H1 (cell line): ENCODE data around the gene DNAAF8. TPM values are rescaled to one million over a fixed set of nuclear protein-coding genes. Genes with fewer than 3 reads are reported as not detected.

Experiments
- CTCF ChIA-PET: fragments of 300-600 bp; sonication (Branson Sonifier 250); formaldehyde crosslinking; loops from one replicate; lab custom pipeline; 2021; ENCODE audit not compliant: partially characterized antibody; lab: Charles Lee
- POLR2A ChIA-PET: fragments of 300-600 bp; sonication (Branson Sonifier 250); formaldehyde crosslinking; loops from one replicate; lab custom pipeline; 2021; ENCODE audit warnings: inconsistent platforms; ENCODE audit not compliant: partially characterized antibody; lab: Charles Lee
- DNase-seq, 2 experiments: peaks; one replicate each; pipeline versions ENCODE4 v3.0.0 to v3.0.0-alpha.2; 2010 to 2022; ENCODE audit warnings: low spot score in 2 of 2, low read depth in 1 of 2, mixed read lengths in 1 of 2
- FAIRE-seq: peaks from 2 replicates; lab custom pipeline; 2011; peaks lifted over from hg19 to GRCh38; lab: Jason Lieb, UNC
- H2AFZ ChIP-seq: 2 replicates; pipeline ENCODE4 v1.8.1; 2012; ENCODE audit warnings: low read length, inconsistent platforms
- H2AK5ac ChIP-seq: 2 replicates; pipeline ENCODE4 v1.6.1; 2013; ENCODE audit warnings: low read depth, low read length
- H2BK120ac ChIP-seq: replicated peaks from 2 replicates; pipeline ENCODE3; 2013; ENCODE audit warnings: low read depth, low read length, inconsistent platforms
- H2BK12ac ChIP-seq: 2 replicates; pipeline ENCODE4 v1.6.1; 2013; ENCODE audit warnings: low read depth, low read length
- H2BK15ac ChIP-seq: 2 replicates; pipeline ENCODE4 v1.6.1; 2013; ENCODE audit warnings: low read length
- H2BK20ac ChIP-seq: 2 replicates; pipeline ENCODE4 v1.6.1; 2013; ENCODE audit warnings: low read length
- H2BK5ac ChIP-seq: 2 replicates; pipeline ENCODE4 v1.6.1; 2013; ENCODE audit warnings: low read depth, low read length
- H3K14ac ChIP-seq: 2 replicates; pipeline ENCODE4 v1.6.1; 2013; ENCODE audit warnings: inconsistent platforms; ENCODE audit not compliant: insufficient read length
- H3K18ac ChIP-seq: 2 replicates; pipeline ENCODE4 v1.6.1; 2013; ENCODE audit warnings: low read length; ENCODE audit errors: extremely low read depth
- H3K23ac ChIP-seq: 2 replicates; pipeline ENCODE4 v1.6.1; 2013; ENCODE audit warnings: inconsistent platforms; ENCODE audit not compliant: insufficient read length
- H3K23me2 ChIP-seq: 2 replicates; pipeline ENCODE4 v1.6.1; 2013; ENCODE audit warnings: low read depth, low read length
- H3K27ac ChIP-seq: 2 replicates; pipeline ENCODE4 v1.6.1; 2011; ENCODE audit warnings: low read depth, low read length, inconsistent platforms
- H3K27me3 ChIP-seq, 4 experiments: replicated peaks in 1 of 4; 1 replicate in 1 of 4; 2 replicates in 3 of 4; pipeline versions ENCODE4 v1.6.1 to v1.8.1; 2011 to 2013; ENCODE audit warnings: low read length in 3 of 4, mild to moderate bottlenecking in 3 of 4, inconsistent platforms in 2 of 4, mixed read lengths in 2 of 4, moderate library complexity in 1 of 4; ENCODE audit not compliant: control insufficient read depth in 3 of 4, insufficient read depth in 3 of 4; ENCODE audit errors: extremely low read depth in 1 of 4
- H3K36me3 ChIP-seq, 4 experiments: 2 replicates each; pipeline versions ENCODE4 v1.6.1 to v1.8.1; 2011 to 2013; ENCODE audit warnings: mild to moderate bottlenecking in 4 of 4, low read length in 3 of 4, moderate library complexity in 2 of 4, control low read depth in 1 of 4, inconsistent platforms in 1 of 4; ENCODE audit not compliant: insufficient read depth in 4 of 4, control insufficient read depth in 2 of 4
- H3K4ac ChIP-seq: replicated peaks from 2 replicates; pipeline ENCODE3; 2013; ENCODE audit warnings: low read length, low read depth, mixed read lengths, inconsistent platforms; ENCODE audit not compliant: insufficient read length
- H3K4me1 ChIP-seq, 4 experiments: replicated peaks in 1 of 4; 1 replicate in 1 of 4; 2 replicates in 3 of 4; pipeline versions ENCODE4 v1.6.1 to v1.8.1; 2011 to 2013; ENCODE audit warnings: low read length in 3 of 4, inconsistent platforms in 2 of 4, mixed read lengths in 1 of 4; ENCODE audit not compliant: insufficient read depth in 4 of 4, control insufficient read depth in 3 of 4
- H3K4me2 ChIP-seq, 2 experiments: 2 replicates each; pipeline versions ENCODE4 v1.6.1 to v1.8.1; 2011 to 2013; ENCODE audit warnings: low read depth in 2 of 2, low read length in 2 of 2, control low read depth in 1 of 2, inconsistent platforms in 1 of 2, mild to moderate bottlenecking in 1 of 2; ENCODE audit not compliant: insufficient read depth in 1 of 2
- H3K4me3 ChIP-seq, 4 experiments: fragments of 200-600, 300-600 bp in 1 of 4; sonication (generic), shearing (Covaris generic), sonication (Bioruptor Twin) in 1 of 4; 2 replicates each; pipeline versions ENCODE4 v1.5.1 to v1.8.1; 2011 to 2016; ENCODE audit warnings: low read length in 4 of 4, low read depth in 3 of 4, control low read depth in 2 of 4, inconsistent platforms in 2 of 4, mild to moderate bottlenecking in 2 of 4, mixed read lengths in 1 of 4, moderate library complexity in 1 of 4; ENCODE audit not compliant: insufficient read depth in 2 of 4; ENCODE audit errors: extremely low read depth in 1 of 4
- H3K56ac ChIP-seq: replicated peaks from 2 replicates; pipeline ENCODE3; 2013; ENCODE audit warnings: low read depth, mild to moderate bottlenecking, mixed read lengths, low read length, inconsistent platforms; ENCODE audit not compliant: insufficient read length
- H3K79me1 ChIP-seq: 2 replicates; pipeline ENCODE4 v1.6.1; 2013; ENCODE audit warnings: low read depth, low read length, control low read depth
- H3K79me2 ChIP-seq, 2 experiments: 2 replicates each; pipeline versions ENCODE4 v1.6.1 to v1.8.1; 2012 to 2013; ENCODE audit warnings: low read length in 2 of 2, mild to moderate bottlenecking in 2 of 2, inconsistent platforms in 1 of 2; ENCODE audit not compliant: insufficient read depth in 2 of 2, control insufficient read depth in 1 of 2
- H3K9ac ChIP-seq, 4 experiments: replicated peaks in 1 of 4; 1 replicate in 1 of 4; 2 replicates in 3 of 4; pipeline versions ENCODE4 v1.6.1 to v1.8.1; 2011 to 2013; ENCODE audit warnings: low read depth in 3 of 4, low read length in 3 of 4, control low read depth in 2 of 4, mild to moderate bottlenecking in 2 of 4, moderate library complexity in 2 of 4, inconsistent platforms in 1 of 4; ENCODE audit errors: extremely low read depth in 1 of 4
- H3K9me3 ChIP-seq, 2 experiments: 2 replicates each; pipeline versions ENCODE4 v1.6.1 to v1.8.1; 2012 to 2013; ENCODE audit warnings: mild to moderate bottlenecking in 2 of 2, moderate library complexity in 2 of 2, control low read depth in 1 of 2, inconsistent platforms in 1 of 2, low read depth in 1 of 2, low read length in 1 of 2, mixed read lengths in 1 of 2; ENCODE audit not compliant: insufficient read depth in 2 of 2
- H4K20me1 ChIP-seq, 2 experiments: replicated peaks in 1 of 2; 2 replicates each; pipeline versions ENCODE3 to v1.8.1; 2011 to 2013; ENCODE audit warnings: inconsistent platforms in 2 of 2, low read length in 2 of 2, mild to moderate bottlenecking in 1 of 2; ENCODE audit not compliant: insufficient read depth in 2 of 2, control insufficient read depth in 1 of 2
- H4K5ac ChIP-seq: 2 replicates; pipeline ENCODE4 v1.6.1; 2013; ENCODE audit warnings: low read length, low read depth, mixed read lengths, inconsistent platforms; ENCODE audit not compliant: insufficient read length
- H4K8ac ChIP-seq: 2 replicates; pipeline ENCODE4 v1.8.0; 2013; ENCODE audit warnings: mild to moderate bottlenecking, moderate library complexity, low read length, inconsistent platforms; ENCODE audit not compliant: insufficient read depth; ENCODE audit errors: extremely low read depth
- H4K91ac ChIP-seq: replicated peaks from 2 replicates; pipeline ENCODE3; 2013; ENCODE audit warnings: low read length, mixed read lengths, inconsistent platforms; ENCODE audit not compliant: insufficient read length
- WGBS, 2 experiments: shearing (Covaris generic) in 1 of 2; methylation state at CpG; one replicate each; pipeline versions ENCODE4 v1.1.6 to v1.1.7; 2013 to 2015; ENCODE audit warnings: low lambda C conversion rate in 2 of 2, mixed read lengths in 2 of 2, inconsistent platforms in 1 of 2, low coverage in 1 of 2, missing lambda C conversion rate in 1 of 2; ENCODE audit not compliant: insufficient replicate concordance in 2 of 2, insufficient coverage in 1 of 2, insufficient read length in 1 of 2; ENCODE audit errors: extremely low coverage in 1 of 2, missing lambda C conversion rate in 1 of 2; 5-methylcytosine and 5-hydroxymethylcytosine counted together
- polyA plus RNA-seq, 7 experiments: library from polyadenylated mRNA; depleted of rRNA in 3 of 7; stranded (reverse) in 5 of 7; unstranded in 2 of 7; fragments of >200 nt in 5 of 7; fragments of 200-250 nt in 2 of 7; gene quantifications; 1 replicate in 5 of 7; 2 replicates in 1 of 7; 4 replicates in 1 of 7; pipeline versions ENCODE4 v1.2.1 to v1.2.3, GENCODE V29; 2011 to 2013; ENCODE audit warnings: missing spikeins in 2 of 7, mixed read lengths in 2 of 7
- total RNA-seq: library from RNA; stranded (reverse); fragmentation: NEBNext Ultra II Directional; extraction: Animal tissue kit (Norgen Biotek cat#: 25700); gene quantifications from 2 replicates; pipeline ENCODE4 v1.2.1, GENCODE V29; 2021

Gene DNAAF8
- total and polyA plus RNA-seq, 2 of the 8 experiments (the other 6 are each of a cell fraction or from before 2014, with no cell fraction given), result 0.39 TPM; not detected in 1

DNA sequence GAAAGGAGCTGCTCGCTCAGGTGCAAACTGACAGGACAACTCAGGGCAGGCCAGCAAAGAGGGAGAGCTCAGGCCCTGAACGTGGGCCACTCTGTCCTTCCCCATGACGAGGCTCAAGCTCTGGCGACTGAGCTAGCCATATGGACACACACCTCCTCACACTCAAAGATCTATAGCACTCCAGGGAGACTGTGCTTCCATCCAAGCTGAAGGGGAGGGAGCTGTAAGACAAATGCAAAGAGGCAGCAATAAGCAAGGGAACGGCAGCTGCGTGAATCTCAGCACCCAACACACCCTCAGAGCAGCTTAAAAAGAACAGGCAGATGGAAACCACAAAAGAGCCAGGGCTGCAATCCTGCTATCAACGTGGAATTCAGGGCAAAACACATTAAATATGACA lies 27.5 kb upstream of the DNAAF8 start:
- Histone ChIP-seq H3K23ac (no peak overlapping the region), H3K23me2 (no peaks in the 10 kb centered on the region), H3K9me3 (no peaks in the 10 kb centered on the region), H2AK5ac (no peak overlapping the region), H3K36me3 (peaks cover 0 to 21% (median 11%) of the 10 kb centered on the region in 4 experiments; a peak in 7 of 8 replicates), H2AFZ (no peak overlapping the region), H4K91ac (no peak overlapping the region), H4K5ac (no peak overlapping the region), H3K4me3 (no peak overlapping the region), H2BK5ac (no peak overlapping the region), H3K79me2 (no peaks in the 10 kb centered on the region), H4K8ac (no peak overlapping the region), H3K56ac (no peak overlapping the region), H3K4me2 (no peak overlapping the region), H2BK15ac (no peak overlapping the region), H3K14ac (no peak overlapping the region), H3K27me3 (no peaks in the 10 kb centered on the region), H3K18ac (no peak overlapping the region), H4K20me1 (peaks cover 0 to 8% of the 10 kb centered on the region in 2 experiments), H2BK20ac (no peak overlapping the region), H3K4me1 (no peaks in the 10 kb centered on the region), H3K27ac (no peak overlapping the region), H3K4ac (no peak overlapping the region), H2BK12ac (no peak overlapping the region), H2BK120ac (no peak overlapping the region), H3K79me1 (no peaks in the 10 kb centered on the region; the same call in 1 of the 2 replicates), H3K9ac (no peak overlapping the region)
- no peak for DNase-seq
- POLR2A ChIA-PET, result interaction anchor here (0.6 to 4.2 kb wide), 4 partner anchors 8 to 268 kb away, joined by 3 to 59 read pairs (median 4); partner anchors contain the start of gene NUDT16L1
- CTCF ChIA-PET, result interaction anchor here (0.5 to 1.3 kb wide), 5 partner anchors 10 to 202 kb away, joined by 3 to 4 read pairs (median 3); no protein-coding TSS in a partner anchor
- WGBS, 2 experiments, result 87% methylated on average over 7 of the region's 7 CpGs; no CpG with 5 or more reads in 1 of the 2 experiments
- no peak for FAIRE-seq
